HEK293 (cell line): ENCODE data around the gene CDKL5.

Experiments
- KLF8 ChIP-seq: fragments of 450-650 bp; formaldehyde crosslinking; IDR thresholded peaks from 2 replicates; pipeline ENCODE4 v1.5.1; 2016; ENCODE audit warnings: missing biosample characterization, missing genetic modification characterization
- ZNF473 ChIP-seq: fragments of 450-650 bp; formaldehyde crosslinking; IDR thresholded peaks from 2 replicates; pipeline ENCODE4 v1.5.1; 2017; ENCODE audit warnings: missing biosample characterization, missing genetic modification characterization
- TF ChIP-seq, protein P1 (sequence below): fragments of 450-650 bp; formaldehyde crosslinking; IDR thresholded peaks from 2 replicates; pipeline ENCODE4 v1.5.1; 2016; ENCODE audit warnings: missing biosample characterization, missing genetic modification characterization

DNA sequence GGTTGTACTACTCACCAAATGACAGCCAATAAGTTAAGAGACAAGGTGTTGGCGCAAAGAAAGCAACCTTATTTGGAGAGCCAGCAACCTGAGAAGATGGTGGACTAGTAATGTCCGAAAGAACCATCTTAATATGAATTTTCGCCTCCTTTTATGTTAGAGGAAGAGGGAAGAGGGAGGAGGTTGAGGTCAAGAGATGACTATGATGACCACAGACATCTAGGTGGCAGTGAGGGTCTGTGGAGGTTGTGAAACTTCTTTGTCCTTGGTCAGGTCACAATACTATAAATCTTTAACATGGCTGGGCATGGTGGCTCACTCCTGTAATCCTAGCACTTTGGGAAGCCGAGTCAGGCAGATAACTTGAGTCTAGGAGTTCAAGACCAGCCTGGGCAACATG lies 15.4 kb downstream of the CDKL5 start:
- TF ChIP-seq KLF8 (tag by site-specific recombination) (no peak), ZNF473 (no peak)
- TF ChIP-seq, protein P1, sequence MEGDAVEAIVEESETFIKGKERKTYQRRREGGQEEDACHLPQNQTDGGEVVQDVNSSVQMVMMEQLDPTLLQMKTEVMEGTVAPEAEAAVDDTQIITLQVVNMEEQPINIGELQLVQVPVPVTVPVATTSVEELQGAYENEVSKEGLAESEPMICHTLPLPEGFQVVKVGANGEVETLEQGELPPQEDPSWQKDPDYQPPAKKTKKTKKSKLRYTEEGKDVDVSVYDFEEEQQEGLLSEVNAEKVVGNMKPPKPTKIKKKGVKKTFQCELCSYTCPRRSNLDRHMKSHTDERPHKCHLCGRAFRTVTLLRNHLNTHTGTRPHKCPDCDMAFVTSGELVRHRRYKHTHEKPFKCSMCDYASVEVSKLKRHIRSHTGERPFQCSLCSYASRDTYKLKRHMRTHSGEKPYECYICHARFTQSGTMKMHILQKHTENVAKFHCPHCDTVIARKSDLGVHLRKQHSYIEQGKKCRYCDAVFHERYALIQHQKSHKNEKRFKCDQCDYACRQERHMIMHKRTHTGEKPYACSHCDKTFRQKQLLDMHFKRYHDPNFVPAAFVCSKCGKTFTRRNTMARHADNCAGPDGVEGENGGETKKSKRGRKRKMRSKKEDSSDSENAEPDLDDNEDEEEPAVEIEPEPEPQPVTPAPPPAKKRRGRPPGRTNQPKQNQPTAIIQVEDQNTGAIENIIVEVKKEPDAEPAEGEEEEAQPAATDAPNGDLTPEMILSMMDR (tag by site-specific recombination): no peak
